Hair follicle dermal papilla cell (primary cell): Measurements from ENCODE around the gene TARBP1. TPM values are rescaled to one million over a fixed set of nuclear protein-coding genes. Genes with fewer than 3 reads are reported as not detected.

ENCODE experiments used
- total RNA-seq: library from RNA; depleted of rRNA; stranded (reverse); fragments of >200 nt; gene quantifications from 2 replicates; pipeline ENCODE4 v1.2.3, GENCODE V29; 2012

The TARBP1 gene, protein sequence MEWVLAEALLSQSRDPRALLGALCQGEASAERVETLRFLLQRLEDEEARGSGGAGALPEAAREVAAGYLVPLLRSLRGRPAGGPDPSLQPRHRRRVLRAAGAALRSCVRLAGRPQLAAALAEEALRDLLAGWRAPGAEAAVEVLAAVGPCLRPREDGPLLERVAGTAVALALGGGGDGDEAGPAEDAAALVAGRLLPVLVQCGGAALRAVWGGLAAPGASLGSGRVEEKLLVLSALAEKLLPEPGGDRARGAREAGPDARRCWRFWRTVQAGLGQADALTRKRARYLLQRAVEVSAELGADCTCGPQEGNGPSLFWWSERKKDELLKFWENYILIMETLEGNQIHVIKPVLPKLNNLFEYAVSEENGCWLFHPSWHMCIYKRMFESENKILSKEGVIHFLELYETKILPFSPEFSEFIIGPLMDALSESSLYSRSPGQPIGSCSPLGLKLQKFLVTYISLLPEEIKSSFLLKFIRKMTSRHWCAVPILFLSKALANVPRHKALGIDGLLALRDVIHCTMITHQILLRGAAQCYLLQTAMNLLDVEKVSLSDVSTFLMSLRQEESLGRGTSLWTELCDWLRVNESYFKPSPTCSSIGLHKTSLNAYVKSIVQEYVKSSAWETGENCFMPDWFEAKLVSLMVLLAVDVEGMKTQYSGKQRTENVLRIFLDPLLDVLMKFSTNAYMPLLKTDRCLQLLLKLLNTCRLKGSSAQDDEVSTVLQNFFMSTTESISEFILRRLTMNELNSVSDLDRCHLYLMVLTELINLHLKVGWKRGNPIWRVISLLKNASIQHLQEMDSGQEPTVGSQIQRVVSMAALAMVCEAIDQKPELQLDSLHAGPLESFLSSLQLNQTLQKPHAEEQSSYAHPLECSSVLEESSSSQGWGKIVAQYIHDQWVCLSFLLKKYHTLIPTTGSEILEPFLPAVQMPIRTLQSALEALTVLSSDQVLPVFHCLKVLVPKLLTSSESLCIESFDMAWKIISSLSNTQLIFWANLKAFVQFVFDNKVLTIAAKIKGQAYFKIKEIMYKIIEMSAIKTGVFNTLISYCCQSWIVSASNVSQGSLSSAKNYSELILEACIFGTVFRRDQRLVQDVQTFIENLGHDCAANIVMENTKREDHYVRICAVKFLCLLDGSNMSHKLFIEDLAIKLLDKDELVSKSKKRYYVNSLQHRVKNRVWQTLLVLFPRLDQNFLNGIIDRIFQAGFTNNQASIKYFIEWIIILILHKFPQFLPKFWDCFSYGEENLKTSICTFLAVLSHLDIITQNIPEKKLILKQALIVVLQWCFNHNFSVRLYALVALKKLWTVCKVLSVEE (N-terminal part only)
- 13.2 and 17.7 TPM in 2 replicates for total RNA-seq

GRCh38 chr1:234478481-234479309 lies at the start of gene TARBP1:
Gene TARBP1, minus strand, starts transcription at chr1:234479179. Its CDS starts 76 bp downstream, at chr1:234479103.

GRCh38 chr1:234373064-234373958 lies 105.7 kb downstream of the TARBP1 start, which contains the start of gene COA6:
Gene COA6, plus strand, starts transcription at chr1:234373456. Its CDS starts 11 bp downstream, at chr1:234373467.

Other genes starting within 250 kb of the TARBP1 start
- gene COA6, start 105.7 kb downstream of the TARBP1 start, total RNA-seq: 11.2 and 13.5 TPM in 2 replicates
- 93.4 and 117 TPM in 2 replicates for gene IRF2BP2, start 131.0 kb upstream of the TARBP1 start, total RNA-seq